HCT116 (cell line): ENCODE results near the gene MAMLD1. TPM values are rescaled to one million over a fixed set of nuclear protein-coding genes. Genes with fewer than 3 reads are reported as not detected.

Source experiments
- ATAC-seq: fragments of 200-7000 bp; cut with Tn5 transposase; 2 replicates; pipeline ENCODE4 v1.9.1; 2020; ENCODE audit warnings: mild to moderate bottlenecking, moderate library complexity
- BruUV-seq: library from RNA; stranded (reverse); fragments of 400-500 nt; replicated peaks from 2 replicates; lab custom pipeline; 2021; lab: Mats Ljungman, UMichigan
- CTCF ChIA-PET: fragments of 300-600 bp; sonication (Branson Sonifier 250); formaldehyde crosslinking; loops from one replicate; lab custom pipeline; 2021; ENCODE audit warnings: antibody characterized with exemption; lab: Charles Lee
- POLR2A ChIA-PET: fragments of 300-600, 350-600 bp; sonication (Branson Sonifier 250); formaldehyde crosslinking; loops from one replicate; lab custom pipeline; 2021; ENCODE audit warnings: antibody characterized with exemption; lab: Charles Lee
- RAD21 ChIA-PET, 2 experiments: fragments of 300-600 bp; sonication (Branson Sonifier 250); formaldehyde crosslinking; loops; one replicate each; lab custom pipeline; 2023; ENCODE audit warnings: low total read pairs in 2 of 2; ENCODE audit not compliant: uncharacterized antibody in 2 of 2, unreplicated experiment in 2 of 2, low non-redundant PET in 1 of 2; lab: Charles Lee
- DNase-seq: peaks from one replicate; pipeline ENCODE4 v3.0.0-alpha.2; 2010; ENCODE audit warnings: low read depth, low spot score
- H2AFZ ChIP-seq: fragments of 200-600 bp; shearing (Covaris generic), sonication (generic); 2 replicates; pipeline ENCODE4 v1.6.1; 2017; ENCODE audit warnings: low read depth, mixed run types, mixed read lengths, antibody characterized with exemption, low read length; ENCODE audit not compliant: poor library complexity, severe bottlenecking
- H3K27ac ChIP-seq: 2 replicates; pipeline ENCODE4 v1.5.1; 2012; ENCODE audit warnings: low read depth, low read length
- H3K27me3 ChIP-seq: fragments of 200-600 bp; sonication (generic); 2 replicates; pipeline ENCODE4 v1.6.1; 2016; ENCODE audit warnings: mixed run types, low read length, mixed read lengths; ENCODE audit not compliant: insufficient read depth
- H3K36me3 ChIP-seq, 2 experiments: fragments of 200-500 bp in 1 of 2; fragments of 200-600 bp in 1 of 2; sonication (Bioruptor generic) in 1 of 2; sonication (generic) in 1 of 2; 2 replicates each; pipeline versions ENCODE4 v1.5.1 to v1.6.1; 2014 to 2016; ENCODE audit warnings: low read length in 2 of 2, inconsistent platforms in 1 of 2, mixed read lengths in 1 of 2, mixed run types in 1 of 2; ENCODE audit not compliant: insufficient read depth in 2 of 2, control insufficient read depth in 1 of 2
- H3K4me1 ChIP-seq, 2 experiments: fragments of 200-600 bp in 1 of 2; sonication (generic) in 1 of 2; 2 replicates each; pipeline versions ENCODE4 v1.5.1 to v1.6.1; 2012 to 2017; ENCODE audit warnings: low read length in 2 of 2, inconsistent platforms in 1 of 2, mild to moderate bottlenecking in 1 of 2, mixed read lengths in 1 of 2, mixed run types in 1 of 2, moderate library complexity in 1 of 2; ENCODE audit not compliant: insufficient read depth in 2 of 2, control insufficient read depth in 1 of 2
- H3K4me2 ChIP-seq: fragments of 200-600 bp; sonication (generic); 2 replicates; pipeline ENCODE4 v1.6.1; 2017; ENCODE audit warnings: mixed run types, low read length, mixed read lengths
- H3K4me3 ChIP-seq, 2 experiments: fragments of 200-600 bp in 1 of 2; sonication (generic) in 1 of 2; replicated peaks in 1 of 2; 2 replicates each; pipeline ENCODE4 v1.5.1; 2011 to 2016; ENCODE audit warnings: low read length in 2 of 2, control low read depth in 1 of 2, low read depth in 1 of 2, mild to moderate bottlenecking in 1 of 2, mixed read lengths in 1 of 2, mixed run types in 1 of 2
- H3K79me2 ChIP-seq: fragments of 200-600 bp; sonication (generic); 2 replicates; pipeline ENCODE4 v1.6.1; 2017; ENCODE audit warnings: mild to moderate bottlenecking, mixed run types, low read length, moderate library complexity, mixed read lengths; ENCODE audit not compliant: insufficient read depth
- H3K9ac ChIP-seq: fragments of 200-600 bp; sonication (generic); 2 replicates; pipeline ENCODE4 v1.6.1; 2016; ENCODE audit warnings: low read length, mixed read lengths
- H3K9me2 ChIP-seq: fragments of 200-600 bp; sonication (generic), shearing (Covaris generic); 2 replicates; pipeline ENCODE4 v1.6.1; 2017; ENCODE audit warnings: mixed run types, mild to moderate bottlenecking, moderate library complexity; ENCODE audit not compliant: insufficient read depth
- H3K9me3 ChIP-seq, 2 experiments: fragments of 200-500 bp in 1 of 2; fragments of 200-600 bp in 1 of 2; sonication (Bioruptor generic) in 1 of 2; sonication (generic) in 1 of 2; 2 replicates each; pipeline ENCODE4 v1.6.1; 2014 to 2017; ENCODE audit warnings: low read length in 2 of 2, mixed read lengths in 2 of 2, inconsistent platforms in 1 of 2, low read depth in 1 of 2, mild to moderate bottlenecking in 1 of 2, mixed run types in 1 of 2, moderate library complexity in 1 of 2; ENCODE audit not compliant: control insufficient read depth in 1 of 2, insufficient read depth in 1 of 2
- H4K20me1 ChIP-seq: fragments of 200-600 bp; sonication (generic), shearing (Covaris generic); 2 replicates; pipeline ENCODE4 v1.6.1; 2017; ENCODE audit warnings: mixed run types, mild to moderate bottlenecking, moderate library complexity; ENCODE audit not compliant: insufficient read depth
- CTCF ChIP-seq, 3 experiments: fragments of 200-600 bp in 1 of 3; sonication (generic) in 1 of 3; IDR thresholded peaks in 2 of 3; conservative IDR thresholded peaks in 1 of 3; 2 replicates each; pipeline ENCODE4 v1.5.1; 2012 to 2017; ENCODE audit warnings: low read depth in 2 of 3, low read length in 2 of 3, antibody characterized with exemption in 1 of 3, borderline replicate concordance in 1 of 3, control low read depth in 1 of 3, mild to moderate bottlenecking in 1 of 3, mixed read lengths in 1 of 3, mixed run types in 1 of 3, moderate library complexity in 1 of 3; ENCODE audit not compliant: insufficient read depth in 1 of 3
- POLR2AphosphoS5 ChIP-seq: IDR thresholded peaks from 2 replicates; pipeline ENCODE4 v1.6.1; 2011; ENCODE audit warnings: mild to moderate bottlenecking, low read depth, low read length, moderate library complexity
- RAD21 ChIP-seq: IDR thresholded peaks from 2 replicates; pipeline ENCODE4 v1.6.1; 2012; ENCODE audit warnings: low read depth, mild to moderate bottlenecking
- SRF ChIP-seq: IDR thresholded peaks from 2 replicates; pipeline ENCODE4 v1.6.1; 2012; ENCODE audit warnings: low read depth
- intact Hi-C: fragments of 100-400 bp; cut with micrococcal nuclease; formaldehyde crosslinking; loops from 2 replicates; pipeline ENCODE4 v1.10.0; 2022
- total RNA-seq: library from RNA; stranded (reverse); gene quantifications from one replicate; pipeline ENCODE4 v1.2.1, GENCODE V29; 2021; ENCODE audit not compliant: unreplicated experiment

MAMLD1 gene
- total RNA-seq, 1 experiment from 2014 or later = 3.6 TPM

GRCh38 chrX:150365051-150365989 is 2.2 kb downstream of the MAMLD1 start:
- Histone ChIP-seq H3K9ac (peak overlapping the region; percentile 60), H2AFZ (no peak overlapping the region)
- DNase-seq = peak; percentile 35
- peak in 2 of 3 experiments; percentile 40 to 55; a peak in 4 of 6 replicates for TF ChIP-seq CTCF (IDR thresholded peaks at IDR 0.05 in 2 of 3, conservative IDR thresholded peaks at IDR 0.05 in 1 of 3; ENCODE audit: borderline replicate concordance in 1 of 3, insufficient read depth in 1 of 3, low read depth in 2 of 3, low read length in 2 of 3)
- TF ChIP-seq POLR2AphosphoS5 = peak; percentile 30; the same call in 1 of the 2 replicates
- no peak for TF ChIP-seq RAD21
- TF ChIP-seq SRF = no peak
- TF ChIP-seq, all 23 proteins: peak for 2
- H3K27me3 ChIP-seq = no peaks in the 10 kb centered on the region
- RAD21 ChIA-PET = interaction anchor here in 1 of 2 experiments (0.5 kb wide), 1 partner anchor 825 kb away, joined by 6 read pairs; the partner anchor contains the start of gene EOLA1
- no peaks in the 10 kb centered on the region for H4K20me1 ChIP-seq
- H3K9me2 ChIP-seq = no peaks in the 10 kb centered on the region
- H3K9me3 ChIP-seq = no peaks in the 10 kb centered on the region
- peaks cover 2 to 10% of the 10 kb centered on the region in 2 experiments; a peak in 1 of 4 replicates for H3K4me1 ChIP-seq
- H3K27ac ChIP-seq = no peak overlapping the region
- CTCF ChIA-PET = interaction anchor here (0.6 to 2.0 kb wide), 5 partner anchors 10 to 350 kb away, joined by 3 to 4 read pairs (median 4); no protein-coding TSS in a partner anchor
- POLR2A ChIA-PET = interaction anchor here (0.8 to 1.1 kb wide), 2 partner anchors 118 to 407 kb away, joined by 3 read pairs; no protein-coding TSS in a partner anchor
- no TSS peak for BruUV-seq
- peak overlapping the region; percentile 55 to 64 for H3K4me3 ChIP-seq
- H3K4me2 ChIP-seq = peak overlapping the region; percentile 88
- H3K79me2 ChIP-seq = no peaks in the 10 kb centered on the region
- intact Hi-C loops = loop anchor here (5.0 to 10.0 kb wide), 3 partner anchors 122 to 331 kb away; no protein-coding TSS in a partner anchor
- peak; percentile 63 for ATAC-seq
- no peaks in the 10 kb centered on the region for H3K36me3 ChIP-seq
